B cell (primary cell): ENCODE data around the gene GRID1. TPM values are rescaled to one million over a fixed set of nuclear protein-coding genes. Genes with fewer than 3 reads are reported as not detected.

Experiments used
- ATAC-seq: fragments of 200-7000 bp; cut with Tn5 transposase; one replicate; pipeline ENCODE4 v1.10.0; 2021; ENCODE audit warnings: low read depth, mild to moderate bottlenecking, moderate number of reproducible peaks, moderate library complexity
- CTCF ChIA-PET: fragments of 350-600 bp; sonication (Branson Sonifier 250); formaldehyde crosslinking; loops from one replicate; lab custom pipeline; 2021; ENCODE audit warnings: antibody characterized with exemption, inconsistent platforms; lab: Charles Lee
- POLR2A ChIA-PET: fragments of 350-600 bp; sonication (Branson Sonifier 250); formaldehyde crosslinking; loops from one replicate; lab custom pipeline; 2021; ENCODE audit warnings: antibody characterized with exemption; lab: Charles Lee
- DNase-seq: peaks from one replicate; pipeline ENCODE4 v3.0.0; 2013
- H2AFZ ChIP-seq: 2 replicates; pipeline ENCODE4 v1.6.1; 2012; ENCODE audit warnings: mild to moderate bottlenecking, low read depth, low read length; ENCODE audit not compliant: insufficient read depth, poor library complexity, severe bottlenecking
- H3K27ac ChIP-seq, 2 donors: 1 replicate in 1 of 2; 2 replicates in 1 of 2; pipeline ENCODE4 v1.5.1; 2012 to 2013; ENCODE audit warnings: low read length in 2 of 2, mild to moderate bottlenecking in 2 of 2, moderate library complexity in 1 of 2
- H3K27me3 ChIP-seq, 4 experiments: fragments of 200-600 bp in 1 of 4; sonication (generic) in 1 of 4; replicated peaks in 1 of 4; 1 replicate in 2 of 4; 2 replicates in 2 of 4; pipeline versions ENCODE4 v1.6.1 to v1.7.0; 2013 to 2016; ENCODE audit warnings: low read length in 3 of 4, mild to moderate bottlenecking in 2 of 4, mixed read lengths in 1 of 4, moderate library complexity in 1 of 4; ENCODE audit not compliant: insufficient read depth in 4 of 4, control insufficient read depth in 3 of 4; ENCODE audit errors: control extremely low read depth in 1 of 4
- H3K36me3 ChIP-seq, 2 experiments: replicated peaks in 1 of 2; 1 replicate in 1 of 2; 2 replicates in 1 of 2; pipeline versions ENCODE4 v1.6.1 to v1.7.1; 2013; ENCODE audit warnings: low read length in 1 of 2; ENCODE audit not compliant: insufficient read depth in 2 of 2, control insufficient read depth in 1 of 2; ENCODE audit errors: control extremely low read depth in 1 of 2, extremely low read depth in 1 of 2
- H3K4me1 ChIP-seq, 2 donors: fragments of 200-600 bp in 1 of 2; sonication (generic) in 1 of 2; 1 replicate in 1 of 2; 2 replicates in 1 of 2; pipeline versions ENCODE4 v1.5.1 to v1.6.1; 2013 to 2017; ENCODE audit warnings: low read length in 2 of 2; ENCODE audit not compliant: control insufficient read depth in 2 of 2, insufficient read depth in 2 of 2
- H3K4me2 ChIP-seq: replicated peaks from 2 replicates; pipeline ENCODE3; 2012; ENCODE audit warnings: mild to moderate bottlenecking, low read depth, low read length; ENCODE audit not compliant: poor library complexity, severe bottlenecking
- H3K4me3 ChIP-seq, 5 experiments: fragments of 200-600 bp in 1 of 5; sonication (generic) in 1 of 5; 1 replicate in 3 of 5; 2 replicates in 2 of 5; pipeline versions ENCODE4 v1.5.1 to v1.7.0; 2011 to 2016; ENCODE audit warnings: low read length in 4 of 5, mild to moderate bottlenecking in 4 of 5, low read depth in 2 of 5, control low read depth in 1 of 5, moderate library complexity in 1 of 5; ENCODE audit not compliant: insufficient read depth in 1 of 5; ENCODE audit errors: control extremely low read depth in 1 of 5, extremely low read depth in 1 of 5
- H3K79me2 ChIP-seq: fragments of 200-600 bp; sonication (generic); one replicate; pipeline ENCODE4 v1.6.0; 2016; ENCODE audit warnings: low read length; ENCODE audit not compliant: control insufficient read depth, insufficient read depth
- H3K9ac ChIP-seq: fragments of 200-600 bp; sonication (generic); 2 replicates; pipeline ENCODE4 v1.6.1; 2017; ENCODE audit warnings: mild to moderate bottlenecking, low read length, moderate library complexity
- H3K9me3 ChIP-seq, 3 donors: one replicate each; pipeline versions ENCODE4 v1.6.1 to v1.7.1; 2013; ENCODE audit warnings: low read length in 2 of 3; ENCODE audit not compliant: control insufficient read depth in 2 of 3, insufficient read depth in 1 of 3; ENCODE audit errors: control extremely low read depth in 1 of 3
- H4K20me1 ChIP-seq: 2 replicates; pipeline ENCODE4 v1.6.0; 2012; ENCODE audit warnings: mild to moderate bottlenecking, low read length; ENCODE audit not compliant: insufficient read depth, control insufficient read depth, poor library complexity, severe bottlenecking
- H3K27ac Mint-ChIP-seq: one replicate; pipeline ENCODE4 v1.8.0; 2021; ENCODE audit warnings: mixed read lengths
- H3K27me3 Mint-ChIP-seq: one replicate; pipeline ENCODE4 v1.8.0; 2021; ENCODE audit warnings: mixed read lengths
- H3K4me1 Mint-ChIP-seq: one replicate; pipeline ENCODE4 v1.8.0; 2021; ENCODE audit warnings: mixed read lengths
- H3K4me3 Mint-ChIP-seq: one replicate; pipeline ENCODE4 v1.8.0; 2021; ENCODE audit warnings: mixed read lengths
- H3K9me3 Mint-ChIP-seq: one replicate; pipeline ENCODE4 v1.8.0; 2022; ENCODE audit warnings: mixed read lengths; ENCODE audit not compliant: insufficient read depth
- CTCF ChIP-seq: fragments of 200-600 bp; IDR thresholded peaks from one replicate; pipeline ENCODE4 v1.8.0; 2022; ENCODE audit warnings: antibody characterized with exemption, mild to moderate bottlenecking
- EZH2 ChIP-seq: IDR thresholded peaks from 2 replicates; pipeline ENCODE4 v1.6.1; 2012; ENCODE audit warnings: borderline replicate concordance, low read depth, mild to moderate bottlenecking, moderate library complexity, low read length; ENCODE audit not compliant: insufficient read depth, poor library complexity, severe bottlenecking
- WGBS: methylation state at CpG from one replicate; pipeline ENCODE4 v1.1.5; 2013; ENCODE audit warnings: missing lambda C conversion rate; ENCODE audit not compliant: insufficient coverage; 5-methylcytosine and 5-hydroxymethylcytosine counted together
- intact Hi-C: fragments of 100-400 bp; cut with micrococcal nuclease; formaldehyde crosslinking; loops from one replicate; pipeline ENCODE4 v1.10.0; 2022
- polyA plus RNA-seq: library from polyadenylated mRNA; depleted of rRNA; stranded (reverse); fragments of >200 nt; gene quantifications from 2 replicates; pipeline ENCODE4 v1.2.3, GENCODE V29; 2012
- total RNA-seq, 2 donors: library from RNA; stranded (reverse); fragments of 120-200 nt in 1 of 2; gene quantifications; 1 replicate in 1 of 2; 2 replicates in 1 of 2; pipeline versions ENCODE4 v1.2.3 to v1.2.4, GENCODE V29; 2013 to 2022

The GRID1 gene
- total and polyA plus RNA-seq, 2 donors (not counting 1 experiment from before 2014, with no cell fraction given) = not detected

DNA sequence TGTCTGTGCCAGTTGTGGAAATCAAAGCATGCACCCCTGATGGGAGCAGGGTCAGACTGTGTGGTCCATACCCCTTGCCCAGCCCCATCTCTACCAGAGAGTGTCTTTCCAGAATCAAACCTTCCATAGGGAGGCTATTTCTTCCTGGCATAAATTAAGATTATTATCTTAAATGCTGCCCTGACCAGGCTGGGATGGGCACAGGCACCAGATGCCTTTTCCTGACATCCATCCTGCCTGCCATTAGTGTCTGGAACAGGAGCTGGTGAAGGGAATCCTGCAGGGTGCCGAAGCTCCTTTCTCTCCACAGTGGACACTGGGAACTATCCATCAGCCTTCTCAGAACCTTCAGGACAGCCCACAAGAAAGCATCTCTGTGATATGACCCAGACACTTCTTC is 296.3 kb downstream of the GRID1 start:
- no peak for TF ChIP-seq EZH2
- TF ChIP-seq CTCF = no peak
- no peaks in the 10 kb centered on the region for H3K27me3 ChIP-seq
- no peak overlapping the region for H3K9ac ChIP-seq
- ChIA-PET CTCF (no interaction called here), POLR2A (no interaction called here)
- H3K4me3 Mint-ChIP-seq = no peak overlapping the region
- H3K79me2 ChIP-seq = no peaks in the 10 kb centered on the region
- H3K27me3 Mint-ChIP-seq = peaks cover 29% of the 10 kb centered on the region
- DNase-seq (no peak), ATAC-seq (no peak)
- no peaks in the 10 kb centered on the region for H3K4me1 ChIP-seq
- intact Hi-C loops = no loop called here
- WGBS = no CpG with 5 or more reads among the region's 1 CpG
- no peak overlapping the region for H3K27ac ChIP-seq
- H3K9me3 ChIP-seq = no peaks in the 10 kb centered on the region
- no peak overlapping the region for H3K4me2 ChIP-seq
- H3K27ac Mint-ChIP-seq = no peak overlapping the region
- H3K36me3 ChIP-seq = no peaks in the 10 kb centered on the region
- H3K9me3 Mint-ChIP-seq = no peaks in the 10 kb centered on the region
- H4K20me1 ChIP-seq = no peaks in the 10 kb centered on the region
- H3K4me3 ChIP-seq = no peak overlapping the region
- H3K4me1 Mint-ChIP-seq = peaks cover 3% of the 10 kb centered on the region
- H2AFZ ChIP-seq = no peak overlapping the region

GRCh38 chr10:86068231-86069054 is 298.2 kb downstream of the GRID1 start:
- WGBS = 82% methylated on average over 5 of the region's 10 CpGs
- Histone ChIP-seq H3K36me3 (no peaks in the 10 kb centered on the region), H2AFZ (no peak overlapping the region), H3K4me3 (no peak overlapping the region), H3K9me3 (no peaks in the 10 kb centered on the region), H3K4me1 (no peaks in the 10 kb centered on the region), H3K27me3 (no peaks in the 10 kb centered on the region), H3K9ac (no peak overlapping the region), H4K20me1 (no peaks in the 10 kb centered on the region), H3K27ac (no peak overlapping the region), H3K4me2 (no peak overlapping the region), H3K79me2 (no peaks in the 10 kb centered on the region)
- Mint-ChIP-seq H3K27ac (no peak overlapping the region), H3K4me1 (peaks cover 3% of the 10 kb centered on the region), H3K4me3 (no peak overlapping the region), H3K27me3 (peaks cover 35% of the 10 kb centered on the region), H3K9me3 (no peaks in the 10 kb centered on the region)
- DNase-seq (no peak), ATAC-seq (no peak)
- TF ChIP-seq CTCF (no peak), EZH2 (no peak)
- intact Hi-C loops = no loop called here
- ChIA-PET CTCF (interaction anchor here (0.6 kb wide), 1 partner anchor 14 kb away, joined by 3 read pairs; no protein-coding TSS in a partner anchor), POLR2A (no interaction called here)
